Fibroblast of skin of left quadriceps (primary cell): ENCODE data around the gene FIBCD1.
"Not testable (repeated sequence)": the region's sequence is repeated elsewhere in the genome, so short reads cannot be mapped to it uniquely, and the experiment has no call there.

Experiments used
- DNase-seq, 2 experiments: peaks; one replicate each; pipeline ENCODE4 v3.0.0-alpha.2; 2013; ENCODE audit warnings: low read depth in 2 of 2

Gene FIBCD1

GRCh38 chr9:130954925-130955324 is 15.9 kb upstream of the FIBCD1 start:
- not testable (repeated sequence) for DNase-seq

- no peak for DNase-seq
These were observed 15.3 kb upstream of the FIBCD1 start for GRCh38 chr9:130954317-130954716.

GRCh38 chr9:130952065-130952762 is 13.2 kb upstream of the FIBCD1 start:
- DNase-seq: no peak

GRCh38 chr9:130950039-130950311 is 10.9 kb upstream of the FIBCD1 start:
- DNase-seq: no peak

GRCh38 chr9:130949188-130950038 is 10.4 kb upstream of the FIBCD1 start:
- no peak for DNase-seq

GRCh38 chr9:130948266-130948665 is 9.2 kb upstream of the FIBCD1 start:
- DNase-seq: no peak

- no peak for DNase-seq
These were observed 8.6 kb upstream of the FIBCD1 start for GRCh38 chr9:130947618-130948140.

GRCh38 chr9:130946766-130947617 is 7.9 kb upstream of the FIBCD1 start:
- DNase-seq: no peak

- DNase-seq: no peak
These were observed 6.1 kb upstream of the FIBCD1 start for GRCh38 chr9:130945173-130945572.

- no peak for DNase-seq
These were observed 5.5 kb upstream of the FIBCD1 start for GRCh38 chr9:130944510-130945058.

GRCh38 chr9:130943777-130944176 is 4.7 kb upstream of the FIBCD1 start:
- no peak for DNase-seq

- no peak for DNase-seq
These were observed 4.2 kb upstream of the FIBCD1 start for GRCh38 chr9:130943221-130943620.

GRCh38 chr9:130942679-130943078 is 3.6 kb upstream of the FIBCD1 start:
- no peak for DNase-seq

- DNase-seq: no peak
These were observed 3.0 kb upstream of the FIBCD1 start for GRCh38 chr9:130942084-130942483.

GRCh38 chr9:130940693-130941576 is 1.9 kb upstream of the FIBCD1 start:
- no peak for DNase-seq

GRCh38 chr9:130940027-130940549 is 1.0 kb upstream of the FIBCD1 start:
- no peak for DNase-seq

GRCh38 chr9:130939405-130940026 is 469 bp upstream of the FIBCD1 start:
- DNase-seq: no peak

GRCh38 chr9:130938184-130938651 is 829 bp downstream of the FIBCD1 start:
- DNase-seq: no peak

GRCh38 chr9:130937146-130938076 is 1.6 kb downstream of the FIBCD1 start:
- DNase-seq: no peak
